ENCODE measurements around the gene ZFP62. TPM values are rescaled to one million over a fixed set of nuclear protein-coding genes. Genes with fewer than 3 reads are reported as not detected.

ZFP62 gene
- total RNA-seq, 4 donors from 2014 or later, result 19.1 to 34.9 (median 21.4) TPM

DNA sequence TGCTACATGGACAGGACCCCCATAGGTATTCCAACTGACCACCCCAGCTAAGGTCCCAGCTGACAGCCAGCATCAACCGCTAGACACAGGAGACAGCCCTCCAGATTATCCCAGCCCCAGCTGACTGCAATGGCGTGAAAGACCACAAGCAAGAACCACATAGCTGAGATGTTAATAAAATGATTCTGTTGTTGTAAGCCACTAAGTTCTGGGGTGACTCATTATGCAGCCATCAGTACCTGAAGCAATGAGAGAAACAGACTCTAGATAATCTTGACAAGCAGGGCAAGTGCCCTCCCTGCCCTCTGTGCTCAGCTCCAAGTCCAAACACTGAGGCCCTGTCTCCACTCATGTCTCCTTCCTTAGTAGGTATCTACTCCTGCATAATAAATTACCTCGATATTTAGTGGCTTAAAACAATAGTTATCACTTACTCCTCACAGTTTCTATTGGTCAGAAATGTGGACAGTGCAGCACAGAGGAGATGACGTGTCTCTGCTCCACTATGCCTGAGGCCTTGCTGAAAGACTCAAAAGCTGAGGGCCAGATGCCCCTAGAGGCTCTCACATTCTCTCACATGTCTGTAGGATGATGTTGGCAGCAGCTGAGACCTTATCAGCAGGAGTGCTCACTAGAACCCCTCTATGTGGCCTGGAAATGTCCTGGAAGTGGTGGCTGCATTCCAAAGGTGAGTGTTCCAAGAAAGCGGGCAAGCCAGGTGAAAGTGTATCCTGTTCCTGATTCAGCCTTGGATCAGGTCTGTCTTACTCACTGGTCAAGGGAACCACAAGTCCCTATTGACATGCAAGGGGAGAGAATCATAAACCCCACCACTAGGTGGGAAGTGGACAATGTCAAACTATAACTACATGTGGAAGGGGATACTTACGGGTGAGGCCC, 60.9 kb downstream of the ZFP62 start:
- no peak for TF ChIP-seq POLR2A (IDR thresholded peaks at IDR 0.05)
- no peak for TF ChIP-seq POLR2AphosphoS5 (IDR thresholded peaks at IDR 0.05)
- TF ChIP-seq, protein P1, sequence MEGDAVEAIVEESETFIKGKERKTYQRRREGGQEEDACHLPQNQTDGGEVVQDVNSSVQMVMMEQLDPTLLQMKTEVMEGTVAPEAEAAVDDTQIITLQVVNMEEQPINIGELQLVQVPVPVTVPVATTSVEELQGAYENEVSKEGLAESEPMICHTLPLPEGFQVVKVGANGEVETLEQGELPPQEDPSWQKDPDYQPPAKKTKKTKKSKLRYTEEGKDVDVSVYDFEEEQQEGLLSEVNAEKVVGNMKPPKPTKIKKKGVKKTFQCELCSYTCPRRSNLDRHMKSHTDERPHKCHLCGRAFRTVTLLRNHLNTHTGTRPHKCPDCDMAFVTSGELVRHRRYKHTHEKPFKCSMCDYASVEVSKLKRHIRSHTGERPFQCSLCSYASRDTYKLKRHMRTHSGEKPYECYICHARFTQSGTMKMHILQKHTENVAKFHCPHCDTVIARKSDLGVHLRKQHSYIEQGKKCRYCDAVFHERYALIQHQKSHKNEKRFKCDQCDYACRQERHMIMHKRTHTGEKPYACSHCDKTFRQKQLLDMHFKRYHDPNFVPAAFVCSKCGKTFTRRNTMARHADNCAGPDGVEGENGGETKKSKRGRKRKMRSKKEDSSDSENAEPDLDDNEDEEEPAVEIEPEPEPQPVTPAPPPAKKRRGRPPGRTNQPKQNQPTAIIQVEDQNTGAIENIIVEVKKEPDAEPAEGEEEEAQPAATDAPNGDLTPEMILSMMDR (IDR thresholded peaks at IDR 0.05), result peak in 2 of 4 experiments; percentile 3 to 7
- no peak for TF ChIP-seq EP300 (IDR thresholded peaks at IDR 0.05)
- Histone ChIP-seq H3K27me3 (no peaks in the 10 kb centered on the region), H3K27ac (peak overlapping the region in 3 of 4 donors; percentile 95 to 99 (median 98)), H3K4me1 (peaks cover 12 to 89% (median 69%) of the 10 kb centered on the region in 3 donors), H3K9me3 (no peaks in the 10 kb centered on the region), H3K4me3 (peak overlapping the region in 1 of 2 donors; percentile 72), H3K36me3 (peaks cover 0 to 13% of the 10 kb centered on the region in 2 donors)
- no peak for ATAC-seq
- WGBS, 2 donors (ENCODE audit: low coverage in 1 of 2), result 62 to 67% methylated on average over 3 to 5 of the region's 6 CpGs

DNA sequence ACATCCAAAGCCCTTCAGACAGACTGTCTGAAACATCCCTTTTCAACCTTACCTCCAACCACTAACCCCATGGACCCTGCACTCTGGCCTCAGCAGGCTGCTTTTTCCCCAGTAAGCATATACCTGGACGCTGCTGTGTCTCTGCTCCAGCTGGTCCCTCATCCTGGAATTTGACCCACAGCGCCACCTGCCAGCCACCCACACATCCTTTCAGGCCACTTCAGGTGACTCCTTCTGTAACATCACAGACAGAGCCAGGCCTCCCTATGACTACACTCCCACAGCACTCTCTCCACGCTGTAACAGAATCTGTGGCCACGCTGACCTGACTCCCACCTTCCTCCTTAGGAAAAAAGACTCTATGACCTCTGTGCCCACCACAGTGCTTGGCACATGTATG, 61.9 kb downstream of the ZFP62 start:
- no peak for TF ChIP-seq POLR2AphosphoS5 (IDR thresholded peaks at IDR 0.05)
- TF ChIP-seq, protein P1 (IDR thresholded peaks at IDR 0.05), result peak in 1 of 4 experiments; percentile 32
- ATAC-seq, result no peak
- Histone ChIP-seq H3K27me3 (no peaks in the 10 kb centered on the region), H3K36me3 (peaks cover 0 to 22% of the 10 kb centered on the region in 2 donors), H3K27ac (peak overlapping the region in 3 of 4 donors; percentile 3 to 99 (median 95)), H3K4me3 (no peak overlapping the region), H3K4me1 (peaks cover 12 to 89% (median 65%) of the 10 kb centered on the region in 3 donors), H3K9me3 (no peaks in the 10 kb centered on the region)
- WGBS, 2 donors (ENCODE audit: low coverage in 1 of 2), result 57% methylated on average over 4 of the region's 4 CpGs; no CpG with 5 or more reads in 1 of the 2 donors

DNA sequence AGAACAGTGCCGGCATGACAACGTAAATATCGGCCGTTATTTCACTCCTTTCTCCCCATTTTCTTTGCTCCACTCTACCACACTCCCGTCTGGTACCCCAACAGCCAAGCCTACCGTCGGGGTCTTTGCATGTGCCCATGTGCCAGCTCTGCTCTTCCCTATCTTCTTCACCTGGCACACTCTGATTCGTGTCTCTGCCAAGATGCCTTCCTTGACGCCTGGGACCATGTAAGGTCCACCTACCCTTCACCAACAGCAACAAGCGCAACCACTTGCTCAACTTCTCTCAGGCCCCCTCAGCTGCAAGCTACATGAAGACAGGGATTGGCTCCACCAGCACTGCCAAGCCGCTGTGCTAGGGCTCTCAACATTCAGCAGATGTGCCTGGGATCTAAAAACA, 62.9 kb downstream of the ZFP62 start:
- Histone ChIP-seq H3K4me3 (no peak overlapping the region), H3K36me3 (peaks cover 0 to 24% of the 10 kb centered on the region in 2 donors), H3K27me3 (no peaks in the 10 kb centered on the region), H3K27ac (peak overlapping the region in 1 of 4 donors; percentile 1), H3K4me1 (peaks cover 12 to 86% (median 57%) of the 10 kb centered on the region in 3 donors), H3K9me3 (no peaks in the 10 kb centered on the region)
- TF ChIP-seq POLR2A (IDR thresholded peaks at IDR 0.05), result no peak
- no peak for TF ChIP-seq EP300 (IDR thresholded peaks at IDR 0.05)
- TF ChIP-seq, protein P1 (IDR thresholded peaks at IDR 0.05), result no peak
- no peak for TF ChIP-seq POLR2AphosphoS5 (IDR thresholded peaks at IDR 0.05)
- ATAC-seq, result no peak
- 71 to 84% methylated on average over 9 to 10 of the region's 11 CpGs for WGBS, 2 donors (ENCODE audit: low coverage in 1 of 2)

Small RNA genes within 50 kb of the gene (small RNA-seq; reads per million reads assigned to genes)
- gene RF00019, result 0 reads per million in 4 donors

Other genes starting within 250 kb of the ZFP62 start
- 10 to 100 TPM in 2 of 4 donors, 1 to 10 TPM in 2; 7.6 to 15.2 (median 10.4) TPM for gene FLT4, start 211.7 kb downstream of the ZFP62 start, total RNA-seq
- not detected for gene OR2Y1, start 121.2 kb downstream of the ZFP62 start, total RNA-seq
- gene MGAT1, start 58.5 kb downstream of the ZFP62 start, total RNA-seq, result 100 to 1,000 TPM; 122 to 196 (median 159) TPM
- gene BTNL8, start 37.9 kb upstream of the ZFP62 start, total RNA-seq, result 1 to 10 TPM in 1 of 4 donors, under 1 TPM in 1, not detected in 2; 0.81 to 1.1 TPM
- not detected for gene BTNL3, start 127.6 kb upstream of the ZFP62 start, total RNA-seq
- 10 to 100 TPM in 3 of 4 donors, 1 to 10 TPM in 1; 7.5 to 18.6 (median 15.0) TPM for gene BTNL9, start 179.0 kb upstream of the ZFP62 start, total RNA-seq

Data from gastroesophageal sphincter (tissue), 4 donors.